T-helper 1 cell treated with Interleukin-12 subunit alpha and Interleukin-12 subunit beta and Interleukin-4 antibody, amounts not matched to agents 30 μg/mL and 1 μg/mL, for 36 hours (primary cell): ENCODE data around the gene CDC25C.

Experiments
- H3K27ac Mint-ChIP-seq: one replicate; pipeline ENCODE4 v1.8.0; 2021; ENCODE audit warnings: mild to moderate bottlenecking, mixed read lengths
- H3K27me3 Mint-ChIP-seq: one replicate; pipeline ENCODE4 v1.8.0; 2021; ENCODE audit warnings: low read depth, mixed read lengths
- H3K36me3 Mint-ChIP-seq: one replicate; pipeline ENCODE4 v1.8.0; 2021; ENCODE audit warnings: low read depth, mixed read lengths
- H3K4me1 Mint-ChIP-seq: one replicate; pipeline ENCODE4 v1.8.0; 2021; ENCODE audit warnings: low read depth, mixed read lengths
- H3K4me3 Mint-ChIP-seq: one replicate; pipeline ENCODE4 v1.8.0; 2021; ENCODE audit warnings: mild to moderate bottlenecking, moderate library complexity, mixed read lengths
- H3K9me3 Mint-ChIP-seq: one replicate; pipeline ENCODE4 v1.8.0; 2021; ENCODE audit warnings: mixed read lengths

CDC25C gene

DNA sequence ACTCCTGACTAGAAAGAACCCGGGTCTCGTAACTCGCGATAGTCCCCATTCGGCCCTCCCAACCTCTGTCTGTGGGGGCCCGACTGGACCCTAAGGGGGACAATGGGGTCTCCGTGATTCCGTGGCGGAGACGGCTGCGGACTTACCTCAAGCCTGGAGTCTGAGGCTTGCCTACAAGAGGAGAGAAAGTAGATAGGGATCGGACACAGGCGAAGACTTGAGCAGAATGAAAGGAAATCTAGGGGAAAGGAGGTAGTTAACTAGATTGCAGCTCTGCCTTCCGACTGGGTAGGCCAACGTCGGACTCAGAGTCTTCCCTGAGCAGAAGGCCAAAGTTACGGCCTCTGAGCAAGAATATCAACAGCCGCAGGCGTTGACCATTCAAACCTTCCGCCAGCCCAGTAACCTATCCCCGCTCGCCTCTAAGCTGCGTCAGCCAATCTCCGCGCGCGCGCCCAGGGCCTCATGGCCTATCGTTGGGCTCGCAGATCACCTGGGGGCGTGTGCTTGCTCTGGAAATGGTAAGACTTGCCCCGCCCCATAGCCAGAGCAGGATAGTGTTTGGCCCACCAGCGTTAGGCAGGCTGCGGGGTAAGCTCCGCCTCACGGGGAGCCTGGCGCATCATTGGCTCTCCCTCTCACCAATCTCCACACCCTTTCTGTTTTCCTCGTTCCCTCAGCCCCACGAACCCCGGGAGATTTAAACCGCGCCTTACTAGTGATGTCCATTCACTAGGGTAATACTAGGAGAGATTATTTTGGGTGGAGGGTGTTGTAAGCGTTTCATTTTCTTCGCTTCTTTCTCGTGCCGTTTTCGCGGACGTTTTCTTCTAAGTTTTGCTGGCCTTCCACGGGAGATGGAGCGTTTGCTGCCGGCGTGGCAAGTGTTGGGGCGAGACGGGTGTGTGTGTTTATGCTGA, at the start of gene CDC25C:
CDC25C (minus strand) TSS at position 356 of the 920 bp plus-strand sequence. CDS start 624 bp downstream, outside the sequence.
- Mint-ChIP-seq H3K4me1 (peaks cover 23% of the 10 kb centered on the region), H3K36me3 (peaks cover 5% of the 10 kb centered on the region), H3K9me3 (no peaks in the 10 kb centered on the region), H3K27ac (peak within 1 kb of the TSS; percentile 81), H3K4me3 (peak within 1 kb of the TSS; percentile 84), H3K27me3 (no peaks in the 10 kb centered on the region)

DNA sequence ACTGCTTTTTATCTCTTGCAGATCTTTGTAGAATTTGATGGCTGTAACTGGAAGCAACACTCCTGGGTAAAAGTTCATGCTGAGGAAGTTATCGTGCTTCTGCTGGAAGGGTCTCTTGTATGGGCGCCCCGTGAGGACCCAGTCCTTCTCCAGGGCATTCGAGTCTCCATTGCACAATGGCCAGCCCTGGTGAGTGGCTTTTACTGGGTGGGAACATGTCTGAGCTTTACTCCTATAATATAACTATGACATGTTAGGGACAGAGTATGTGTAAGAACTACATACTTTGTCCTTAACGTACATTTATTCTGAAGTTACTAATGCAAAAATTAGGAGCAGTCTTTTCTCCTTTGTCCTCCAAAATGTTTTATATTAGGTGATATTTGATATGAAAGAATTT, 41.0 kb upstream of the CDC25C start:
- Mint-ChIP-seq H3K36me3 (peaks cover 12% of the 10 kb centered on the region), H3K4me1 (peaks cover 15% of the 10 kb centered on the region), H3K27me3 (no peaks in the 10 kb centered on the region), H3K27ac (no peak overlapping the region), H3K4me3 (no peak overlapping the region), H3K9me3 (no peaks in the 10 kb centered on the region)

DNA sequence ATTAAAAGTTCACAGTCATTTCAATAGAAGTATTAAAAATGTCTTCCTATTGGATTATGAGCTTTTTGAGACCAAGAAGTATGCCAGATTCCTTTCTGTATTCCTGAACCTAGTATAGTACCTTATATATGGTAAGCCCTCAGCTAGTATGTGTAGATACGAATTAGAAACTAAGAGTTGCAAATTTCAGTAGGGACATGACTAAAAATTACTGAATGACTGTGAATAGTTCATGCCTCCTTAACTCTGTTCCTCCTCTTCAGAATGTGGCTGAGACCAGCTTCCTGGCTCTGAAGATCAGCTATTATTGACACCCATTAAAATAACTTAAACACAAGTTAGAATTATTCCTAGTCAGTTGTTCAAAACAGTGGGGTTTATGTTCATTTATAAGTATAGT, 40.6 kb upstream of the CDC25C start:
- H3K36me3 Mint-ChIP-seq, result peaks cover 8% of the 10 kb centered on the region
- H3K4me3 Mint-ChIP-seq, result no peak overlapping the region
- no peak overlapping the region for H3K27ac Mint-ChIP-seq
- no peaks in the 10 kb centered on the region for H3K27me3 Mint-ChIP-seq
- no peaks in the 10 kb centered on the region for H3K9me3 Mint-ChIP-seq
- peaks cover 15% of the 10 kb centered on the region for H3K4me1 Mint-ChIP-seq

DNA sequence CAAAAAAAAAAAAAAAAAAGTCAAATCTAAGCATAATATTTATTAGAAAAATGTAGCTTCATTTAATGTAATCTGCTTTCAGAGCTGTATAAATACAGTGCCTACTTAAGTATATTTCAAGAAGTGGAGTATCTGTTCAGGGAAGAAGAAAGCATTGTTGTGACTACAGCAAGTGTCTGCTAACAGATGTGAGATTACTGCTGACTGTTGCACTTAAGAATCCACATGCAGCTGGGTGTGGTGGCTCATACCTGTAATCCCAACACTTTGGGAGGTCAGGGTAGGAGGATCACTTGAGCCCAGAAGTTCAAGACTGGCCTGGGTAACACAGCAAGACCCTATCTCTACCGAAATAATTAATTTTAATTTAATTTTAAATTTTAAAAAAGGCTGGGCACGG, 39.9 kb upstream of the CDC25C start:
- Mint-ChIP-seq H3K9me3 (no peaks in the 10 kb centered on the region), H3K36me3 (peaks cover 4% of the 10 kb centered on the region), H3K27ac (no peak overlapping the region), H3K27me3 (no peaks in the 10 kb centered on the region), H3K4me3 (no peak overlapping the region), H3K4me1 (peaks cover 19% of the 10 kb centered on the region)

DNA sequence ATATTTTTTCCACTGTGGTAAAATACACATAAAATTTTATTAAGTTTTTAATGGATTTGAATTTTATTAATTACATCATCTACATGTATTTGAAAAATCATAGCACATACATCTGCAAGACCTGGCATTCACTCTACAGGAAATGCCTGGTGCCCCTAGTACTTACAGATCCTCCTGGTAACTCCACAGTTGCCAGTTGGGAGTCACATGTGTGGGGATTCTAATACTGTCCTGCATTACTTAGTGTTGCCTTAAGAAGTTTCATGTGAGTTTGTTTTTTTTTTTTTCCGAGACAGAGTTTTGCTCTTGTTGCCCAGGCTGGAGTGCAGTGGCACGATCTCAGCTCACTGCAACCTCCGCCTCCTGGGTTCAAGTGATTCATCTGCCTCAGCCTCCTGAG, 38.9 kb upstream of the CDC25C start:
- Mint-ChIP-seq H3K27me3 (no peaks in the 10 kb centered on the region), H3K9me3 (no peaks in the 10 kb centered on the region), H3K4me1 (peaks cover 21% of the 10 kb centered on the region), H3K36me3 (peaks cover 4% of the 10 kb centered on the region), H3K27ac (no peak overlapping the region), H3K4me3 (no peak overlapping the region)

DNA sequence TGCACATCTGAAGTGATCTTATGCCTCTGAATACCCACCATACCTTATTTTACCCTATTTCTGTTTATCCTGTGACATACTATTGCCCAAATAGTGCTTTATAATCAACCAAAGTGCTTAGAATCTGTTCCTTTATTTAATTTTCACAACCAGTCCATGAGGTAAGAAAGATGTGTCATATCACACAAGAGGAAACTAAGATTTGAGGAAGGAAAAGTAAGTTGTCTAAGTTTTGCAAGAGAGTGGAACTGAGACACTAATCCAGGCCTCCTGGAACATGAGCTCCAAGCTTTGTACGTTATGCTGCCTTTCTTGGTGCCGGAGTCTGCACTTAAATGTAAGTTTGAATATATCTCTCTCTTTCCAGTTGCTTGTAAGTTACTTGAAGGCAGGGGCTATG, 38.1 kb upstream of the CDC25C start:
- H3K27ac Mint-ChIP-seq, result no peak overlapping the region
- peaks cover 4% of the 10 kb centered on the region for H3K36me3 Mint-ChIP-seq
- H3K9me3 Mint-ChIP-seq, result no peaks in the 10 kb centered on the region
- peaks cover 21% of the 10 kb centered on the region for H3K4me1 Mint-ChIP-seq
- H3K27me3 Mint-ChIP-seq, result no peaks in the 10 kb centered on the region
- H3K4me3 Mint-ChIP-seq, result no peak overlapping the region

DNA sequence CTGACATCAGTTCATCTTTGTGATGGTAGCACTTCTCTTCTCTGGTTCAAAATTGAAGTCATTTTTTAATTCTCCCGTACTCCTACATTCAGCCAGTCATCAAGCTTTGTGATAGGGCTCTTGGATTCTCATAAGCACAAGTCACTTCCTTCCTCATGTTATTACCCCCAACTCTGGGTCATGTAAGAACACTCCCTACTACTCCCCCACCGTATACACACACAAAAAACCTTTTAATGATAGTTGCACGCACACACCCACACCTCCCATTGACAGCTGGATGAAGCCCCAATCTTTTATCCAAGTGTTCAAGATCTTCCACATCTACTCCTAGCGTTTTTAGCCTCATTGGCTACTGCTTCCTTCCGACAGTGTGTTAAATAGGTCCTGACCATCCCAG, 37.7 kb upstream of the CDC25C start:
- no peaks in the 10 kb centered on the region for H3K27me3 Mint-ChIP-seq
- no peak overlapping the region for H3K4me3 Mint-ChIP-seq
- no peak overlapping the region for H3K27ac Mint-ChIP-seq
- H3K4me1 Mint-ChIP-seq, result peaks cover 21% of the 10 kb centered on the region
- H3K36me3 Mint-ChIP-seq, result peaks cover 4% of the 10 kb centered on the region
- H3K9me3 Mint-ChIP-seq, result no peaks in the 10 kb centered on the region

DNA sequence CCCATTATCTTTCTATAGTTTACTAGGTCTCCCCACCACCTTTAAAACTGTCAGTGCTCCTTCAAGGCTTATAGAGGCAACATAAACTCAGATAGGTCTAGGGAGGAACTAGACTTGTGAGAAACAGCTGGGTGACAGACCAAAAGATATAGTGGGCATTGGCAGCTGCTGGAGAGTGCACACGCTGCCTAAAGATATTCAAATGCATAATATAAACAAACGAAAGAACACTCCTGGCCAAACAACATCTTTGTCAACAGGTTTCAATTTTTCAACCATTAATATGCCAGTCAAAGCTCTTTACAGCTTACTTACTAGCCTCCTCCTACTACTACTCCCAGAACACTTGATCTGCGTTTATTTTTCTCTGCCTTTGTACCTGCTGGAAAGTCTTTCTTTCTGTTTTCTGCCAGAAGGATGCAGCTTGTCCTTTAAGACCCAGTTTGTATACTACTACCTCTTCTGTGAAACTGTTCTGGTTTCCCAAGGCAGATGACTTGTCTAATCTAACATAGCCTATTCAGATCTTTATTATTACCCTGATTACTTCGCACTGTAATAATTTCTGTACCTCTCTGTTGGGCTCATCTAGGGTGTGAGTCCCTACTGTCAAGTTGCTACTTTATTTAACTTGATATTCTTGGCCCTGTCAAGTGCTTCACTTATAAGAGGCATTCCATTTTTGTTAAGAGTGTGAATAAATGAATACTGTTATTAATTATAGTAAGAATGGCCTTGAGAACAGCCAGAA, 35.2 kb upstream of the CDC25C start:
- H3K9me3 Mint-ChIP-seq, result no peaks in the 10 kb centered on the region
- no peak overlapping the region for H3K27ac Mint-ChIP-seq

DNA sequence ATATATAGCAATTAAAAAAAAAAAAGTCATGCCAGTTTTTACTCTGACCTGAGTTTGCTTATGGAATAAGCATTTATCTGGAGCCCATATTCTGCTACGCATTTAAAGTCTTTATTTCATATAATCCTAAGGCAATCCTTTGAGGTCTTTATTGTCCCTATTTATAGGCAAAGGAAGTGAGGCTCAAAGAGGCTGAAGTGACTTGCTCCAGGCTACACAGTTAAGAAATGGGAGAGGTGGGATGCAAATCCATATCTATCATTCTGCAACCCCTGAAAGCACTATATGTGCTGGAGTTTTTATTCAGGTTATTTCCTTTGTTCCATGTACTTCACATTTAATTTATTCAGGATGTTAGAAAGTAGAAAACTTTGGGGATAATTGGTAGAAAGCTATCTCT, 33.0 kb upstream of the CDC25C start:
- H3K4me3 Mint-ChIP-seq, result no peak overlapping the region
- H3K9me3 Mint-ChIP-seq, result no peaks in the 10 kb centered on the region
- peaks cover 20% of the 10 kb centered on the region for H3K4me1 Mint-ChIP-seq
- H3K27ac Mint-ChIP-seq, result no peak overlapping the region
- H3K27me3 Mint-ChIP-seq, result no peaks in the 10 kb centered on the region
- H3K36me3 Mint-ChIP-seq, result no peaks in the 10 kb centered on the region

More for the DNA sequence above, 35.2 kb upstream of the CDC25C start:
- Mint-ChIP-seq H3K36me3 (no peaks in the 10 kb centered on the region), H3K4me3 (no peak overlapping the region), H3K4me1 (peaks cover 15% of the 10 kb centered on the region), H3K27me3 (no peaks in the 10 kb centered on the region)

DNA sequence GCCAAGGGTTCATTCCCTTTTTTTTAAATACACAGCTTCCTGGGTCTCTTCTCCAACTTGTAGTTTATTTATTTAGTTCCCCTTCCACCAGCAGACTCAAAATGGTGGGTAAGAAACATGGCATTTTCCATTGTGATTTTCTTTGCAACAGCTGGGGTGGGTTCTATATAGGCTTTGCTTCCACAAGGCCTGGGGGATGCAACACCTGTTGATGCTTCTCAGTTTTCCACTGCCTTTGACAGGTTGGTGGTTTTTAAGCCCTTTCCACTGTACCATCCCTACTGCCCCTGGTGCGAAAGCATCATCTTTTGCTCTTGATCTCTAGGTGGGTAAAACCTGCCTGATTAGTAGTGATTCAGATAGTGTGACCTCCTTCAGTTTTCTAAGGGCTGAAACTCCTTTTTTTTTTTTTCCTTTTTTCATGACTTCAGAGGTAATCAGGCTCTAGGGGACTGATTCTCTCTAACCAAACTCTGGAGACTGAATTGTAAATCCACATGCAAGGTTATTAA, 29.4 kb upstream of the CDC25C start:
- no peaks in the 10 kb centered on the region for H3K9me3 Mint-ChIP-seq
- peak overlapping the region; percentile 34 for H3K27ac Mint-ChIP-seq
- peaks cover 10% of the 10 kb centered on the region for H3K4me1 Mint-ChIP-seq
- H3K4me3 Mint-ChIP-seq, result no peak overlapping the region
- no peaks in the 10 kb centered on the region for H3K27me3 Mint-ChIP-seq
- no peaks in the 10 kb centered on the region for H3K36me3 Mint-ChIP-seq

DNA sequence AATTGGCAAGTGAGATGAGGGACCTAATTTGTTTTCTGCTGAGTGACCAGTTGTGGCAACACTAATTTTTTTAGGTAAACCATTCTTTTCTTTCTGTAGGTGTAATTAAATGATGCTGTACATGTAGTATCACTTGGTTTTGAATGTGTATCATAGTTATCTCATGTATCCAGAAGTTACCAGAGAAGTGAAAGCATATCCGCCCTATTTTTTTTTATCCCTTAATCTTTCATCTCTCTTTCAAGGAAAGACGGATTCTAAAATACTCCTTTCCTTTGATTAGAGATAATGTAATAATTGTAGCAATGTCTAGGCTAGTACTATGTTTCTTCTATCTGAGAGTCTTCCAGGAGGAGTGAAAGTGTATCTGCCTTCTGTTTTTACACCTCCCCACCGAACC, 28.0 kb upstream of the CDC25C start:
- H3K9me3 Mint-ChIP-seq, result no peaks in the 10 kb centered on the region
- H3K4me3 Mint-ChIP-seq, result no peak overlapping the region
- no peaks in the 10 kb centered on the region for H3K27me3 Mint-ChIP-seq
- no peak overlapping the region for H3K27ac Mint-ChIP-seq
- H3K4me1 Mint-ChIP-seq, result peaks cover 20% of the 10 kb centered on the region
- peaks cover 4% of the 10 kb centered on the region for H3K36me3 Mint-ChIP-seq

DNA sequence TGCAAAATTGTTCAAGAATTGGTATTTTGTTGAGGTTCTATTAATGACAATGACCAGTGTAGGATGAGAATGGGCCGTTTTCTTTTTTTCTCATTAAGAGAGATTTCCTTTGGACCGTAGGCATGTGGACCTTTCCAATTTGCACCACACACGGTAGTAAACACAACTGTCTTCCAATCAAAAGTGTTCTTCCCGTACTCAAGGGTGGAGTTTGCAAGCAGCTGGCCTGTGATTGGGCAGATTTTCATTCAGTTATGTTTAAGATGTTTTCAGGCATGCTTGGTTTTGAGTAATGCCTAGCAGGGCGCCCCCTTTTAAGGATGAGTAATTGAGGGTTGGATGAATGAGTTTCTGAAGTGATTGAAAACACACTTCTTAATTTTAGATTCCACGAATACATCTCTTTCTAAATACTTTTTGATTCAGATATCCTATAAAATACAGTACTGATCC, 23.3 kb upstream of the CDC25C start:
- peaks cover 18% of the 10 kb centered on the region for H3K36me3 Mint-ChIP-seq
- H3K27ac Mint-ChIP-seq, result peak overlapping the region; percentile 93
- peaks cover 13% of the 10 kb centered on the region for H3K9me3 Mint-ChIP-seq
- H3K27me3 Mint-ChIP-seq, result no peaks in the 10 kb centered on the region
- peak overlapping the region; percentile 96 for H3K4me3 Mint-ChIP-seq
- peaks cover 36% of the 10 kb centered on the region for H3K4me1 Mint-ChIP-seq

DNA sequence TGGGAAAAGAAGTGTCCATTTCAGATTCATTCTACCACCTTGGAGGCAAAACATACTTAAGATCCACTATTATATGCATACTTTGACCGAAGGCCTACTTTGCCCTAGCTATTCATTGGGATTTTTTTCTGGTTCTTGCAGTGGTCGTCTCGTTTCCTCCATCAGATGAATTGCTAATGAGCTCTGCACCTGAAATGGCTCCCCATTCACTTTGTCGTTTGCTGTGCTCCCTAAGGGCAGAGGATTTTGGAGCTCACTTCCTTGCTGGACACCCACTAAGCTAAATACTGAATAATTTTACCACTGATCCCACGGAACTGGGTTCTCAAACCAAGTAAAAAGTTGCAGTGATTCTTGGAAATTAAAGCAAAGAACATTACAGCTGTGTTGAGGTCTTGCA, 22.8 kb upstream of the CDC25C start:
- H3K27ac Mint-ChIP-seq, result peak overlapping the region; percentile 93
- peaks cover 33% of the 10 kb centered on the region for H3K4me1 Mint-ChIP-seq
- H3K9me3 Mint-ChIP-seq, result peaks cover 13% of the 10 kb centered on the region
- no peaks in the 10 kb centered on the region for H3K27me3 Mint-ChIP-seq
- H3K36me3 Mint-ChIP-seq, result peaks cover 18% of the 10 kb centered on the region
- H3K4me3 Mint-ChIP-seq, result peak overlapping the region; percentile 96

DNA sequence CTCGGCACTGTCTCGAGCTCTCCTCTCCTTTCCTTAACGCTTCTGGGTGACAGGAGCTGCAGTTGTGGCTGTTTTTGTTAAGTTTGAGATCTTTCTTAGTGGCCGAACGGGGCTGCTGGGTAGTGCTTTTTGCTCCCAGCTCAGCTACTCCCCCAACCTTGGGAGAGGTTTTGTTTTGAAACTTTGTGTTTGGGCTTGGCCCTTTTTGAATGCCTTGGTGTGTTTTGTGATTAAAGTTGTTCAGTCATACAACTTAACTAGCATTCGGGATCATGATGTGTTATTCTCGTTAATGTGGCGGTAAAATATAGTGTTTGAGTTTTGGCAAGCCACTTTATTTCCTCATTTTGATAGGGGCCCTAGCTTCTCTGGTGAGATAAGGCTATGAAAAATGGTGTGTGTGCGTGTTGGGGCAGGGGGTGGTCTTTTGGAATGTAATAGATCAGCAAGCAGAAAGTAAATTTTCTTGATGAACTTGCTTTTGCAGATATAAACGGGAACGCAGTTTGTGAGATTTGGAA, 22.0 kb upstream of the CDC25C start:
- Mint-ChIP-seq H3K27me3 (no peaks in the 10 kb centered on the region), H3K36me3 (peaks cover 18% of the 10 kb centered on the region), H3K27ac (peak overlapping the region; percentile 93), H3K4me1 (peaks cover 33% of the 10 kb centered on the region), H3K4me3 (peak overlapping the region; percentile 96), H3K9me3 (peaks cover 13% of the 10 kb centered on the region)
